Endothelial cell of umbilical vein (primary cell): ENCODE results near the gene GPAT2. TPM values are rescaled to one million over a fixed set of nuclear protein-coding genes. Genes with fewer than 3 reads are reported as not detected.

Experiments used
- BruUV-seq: library from RNA; stranded (reverse); fragments of 400-500 nt; replicated peaks from 2 replicates; lab custom pipeline; 2021; lab: Mats Ljungman, UMichigan
- CTCF ChIA-PET: fragments of 300-600, 350-600 bp; sonication (Branson Sonifier 250); formaldehyde crosslinking; loops from one replicate; lab custom pipeline; 2021; ENCODE audit warnings: antibody characterized with exemption, inconsistent platforms; lab: Charles Lee
- POLR2A ChIA-PET: fragments of 300-600, 350-600 bp; sonication (Branson Sonifier 250); formaldehyde crosslinking; loops from one replicate; lab custom pipeline; 2021; ENCODE audit warnings: antibody characterized with exemption, inconsistent platforms; lab: Charles Lee
- DNase-seq: peaks from one replicate; pipeline ENCODE4 v3.0.0-alpha.2; 2011; ENCODE audit warnings: low read depth, low spot score
- FAIRE-seq: peaks from 2 replicates; lab custom pipeline; 2011; peaks lifted over from hg19 to GRCh38; lab: Jason Lieb, UNC
- H2AFZ ChIP-seq: 2 replicates; pipeline ENCODE4 v1.6.0; 2012; ENCODE audit warnings: low read depth, low read length, control low read depth, inconsistent platforms
- H3K27ac ChIP-seq: 2 replicates; pipeline ENCODE4 v1.5.1; 2011; ENCODE audit warnings: low read depth, mild to moderate bottlenecking, control low read depth, low read length, moderate library complexity; ENCODE audit not compliant: insufficient read depth
- H3K27me3 ChIP-seq, 2 experiments: 2 replicates each; pipeline versions ENCODE4 v1.6.0 to v1.6.1; 2011; ENCODE audit warnings: low read length in 2 of 2, mixed read lengths in 1 of 2; ENCODE audit not compliant: control insufficient read depth in 2 of 2, insufficient read depth in 2 of 2
- H3K36me3 ChIP-seq, 2 experiments: 2 replicates in 1 of 2; 3 replicates in 1 of 2; pipeline ENCODE4 v1.5.1; 2011; ENCODE audit warnings: low read length in 2 of 2, mild to moderate bottlenecking in 1 of 2, moderate library complexity in 1 of 2; ENCODE audit not compliant: control insufficient read depth in 2 of 2, insufficient read depth in 2 of 2; ENCODE audit errors: extremely low read depth in 1 of 2
- H3K4me1 ChIP-seq: 3 replicates; pipeline ENCODE4 v1.5.1; 2011; ENCODE audit warnings: mild to moderate bottlenecking, low read length; ENCODE audit not compliant: control insufficient read depth, insufficient read depth; ENCODE audit errors: extremely low read depth
- H3K4me2 ChIP-seq: 2 replicates; pipeline ENCODE4 v1.6.1; 2011; ENCODE audit warnings: low read length, control low read depth, mixed read lengths; ENCODE audit not compliant: insufficient read depth
- H3K4me3 ChIP-seq, 3 experiments: fragments of 200-600 bp in 1 of 3; sonication (generic), shearing (Covaris generic) in 1 of 3; replicated peaks in 1 of 3; 2 replicates each; pipeline ENCODE4 v1.5.1; 2011 to 2016; ENCODE audit warnings: control low read depth in 3 of 3, low read length in 3 of 3, mild to moderate bottlenecking in 2 of 3, inconsistent platforms in 1 of 3, low read depth in 1 of 3, moderate library complexity in 1 of 3; ENCODE audit not compliant: insufficient read depth in 1 of 3
- H3K79me2 ChIP-seq: 2 replicates; pipeline ENCODE4 v1.6.0; 2012; ENCODE audit warnings: low read length, inconsistent platforms; ENCODE audit not compliant: control insufficient read depth, insufficient read depth
- H3K9ac ChIP-seq: replicated peaks from 2 replicates; pipeline ENCODE3; 2011; ENCODE audit warnings: low read length, control low read depth; ENCODE audit not compliant: insufficient read depth; ENCODE audit errors: extremely low read depth
- H3K9me1 ChIP-seq: replicated peaks from 3 replicates; pipeline ENCODE4 v1.6.0; 2011; ENCODE audit warnings: mild to moderate bottlenecking, low read length; ENCODE audit not compliant: control insufficient read depth, insufficient read depth; ENCODE audit errors: extremely low read depth
- H3K9me3 ChIP-seq: replicated peaks from 2 replicates; pipeline ENCODE4 v1.5.1; 2012; ENCODE audit warnings: low read length, inconsistent platforms; ENCODE audit not compliant: control insufficient read depth, insufficient read depth
- H4K20me1 ChIP-seq: replicated peaks from 2 replicates; pipeline ENCODE3; 2011; ENCODE audit warnings: mild to moderate bottlenecking, low read length; ENCODE audit not compliant: control insufficient read depth, insufficient read depth; ENCODE audit errors: extremely low read depth
- EZH2 ChIP-seq: IDR thresholded peaks from 2 replicates; pipeline ENCODE4 v1.6.1; 2012; ENCODE audit warnings: borderline replicate concordance, low read depth, mild to moderate bottlenecking, moderate library complexity, low read length, inconsistent platforms; ENCODE audit not compliant: severe bottlenecking
- GATA2 ChIP-seq: IDR thresholded peaks from 2 replicates; pipeline ENCODE4 v1.7.0; 2011; ENCODE audit warnings: low read depth, mild to moderate bottlenecking, moderate library complexity, mixed read lengths, low read length; ENCODE audit not compliant: insufficient read length, insufficient read depth
- JUN ChIP-seq: IDR thresholded peaks from 2 replicates; pipeline ENCODE4 v1.6.1; 2011; ENCODE audit warnings: borderline replicate concordance, low read depth; ENCODE audit not compliant: insufficient read length, insufficient read depth
- MYC ChIP-seq: IDR thresholded peaks from one replicate; pipeline ENCODE4 v1.6.1; 2011; ENCODE audit warnings: mild to moderate bottlenecking, low read depth, low read length
- POLR2A ChIP-seq: IDR thresholded peaks from 2 replicates; pipeline ENCODE4 v1.6.1; 2012; ENCODE audit warnings: low read depth, mild to moderate bottlenecking, control low read depth, low read length
- dilution Hi-C: fragments of 300-500 bp; cut with MboI; formaldehyde crosslinking; loops from one replicate; pipeline ENCODE4 v1.15.0; 2019; ENCODE audit warnings: low sequenced_read_pairs; ENCODE audit not compliant: extremely low pct_ligation_motif_present
- intact Hi-C: fragments of 100-400 bp; cut with micrococcal nuclease; formaldehyde crosslinking; loops from one replicate; pipeline ENCODE4 v1.10.0; 2022
- polyA plus RNA-seq, 4 experiments: library from polyadenylated mRNA; depleted of rRNA in 3 of 4; stranded (reverse) in 3 of 4; unstranded in 1 of 4; fragments of >200 nt; gene quantifications; 2 replicates each; pipeline versions ENCODE4 v1.2.1 to v1.2.3, GENCODE V29; 2011 to 2012; ENCODE audit warnings: missing spikeins in 1 of 4
- total RNA-seq: library from RNA; stranded (reverse); gene quantifications from 2 replicates; pipeline ENCODE4 v1.2.3, GENCODE V29; 2021
- TF ChIP-seq, protein P1 (sequence below): IDR thresholded peaks from 2 replicates; pipeline ENCODE4 v1.6.1; 2011; ENCODE audit not compliant: insufficient read depth, insufficient read length

Gene GPAT2
- total and polyA plus RNA-seq, 2 donors (not counting 3 experiments of a cell fraction or from before 2014, with no cell fraction given): 6.6 to 10.3 TPM

GRCh38 chr2:96074156-96074555 lies 39.4 kb upstream of the GPAT2 start:
- H3K9ac ChIP-seq: no peak overlapping the region
- BruUV-seq: no TSS peak
- H3K27me3 ChIP-seq: peaks cover 4 to 12% of the 10 kb centered on the region in 2 experiments
- CTCF ChIA-PET: interaction anchor here (1.5 kb wide), 1 partner anchor 42 kb away, joined by 10 read pairs; the partner anchor contains the start of gene ADRA2B
- H2AFZ ChIP-seq: no peak overlapping the region
- dilution Hi-C loops (no loop called here), intact Hi-C loops (no loop called here)
- no peaks in the 10 kb centered on the region for H4K20me1 ChIP-seq
- no peaks in the 10 kb centered on the region for H3K79me2 ChIP-seq
- no peaks in the 10 kb centered on the region for H3K4me1 ChIP-seq
- no peaks in the 10 kb centered on the region for H3K9me3 ChIP-seq
- H3K4me2 ChIP-seq: no peak overlapping the region
- TF ChIP-seq GATA2: no peak
- TF ChIP-seq, protein P1, sequence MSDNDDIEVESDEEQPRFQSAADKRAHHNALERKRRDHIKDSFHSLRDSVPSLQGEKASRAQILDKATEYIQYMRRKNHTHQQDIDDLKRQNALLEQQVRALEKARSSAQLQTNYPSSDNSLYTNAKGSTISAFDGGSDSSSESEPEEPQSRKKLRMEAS: no peak
- no peak for TF ChIP-seq MYC
- no peak for TF ChIP-seq POLR2A
- no peak for TF ChIP-seq EZH2
- no peak for TF ChIP-seq JUN
- no peak for FAIRE-seq
- no peaks in the 10 kb centered on the region for H3K36me3 ChIP-seq
- DNase-seq: no peak
- H3K9me1 ChIP-seq: no peaks in the 10 kb centered on the region
- no peak overlapping the region for H3K4me3 ChIP-seq
- no peak overlapping the region for H3K27ac ChIP-seq
- POLR2A ChIA-PET: no interaction called here

DNA sequence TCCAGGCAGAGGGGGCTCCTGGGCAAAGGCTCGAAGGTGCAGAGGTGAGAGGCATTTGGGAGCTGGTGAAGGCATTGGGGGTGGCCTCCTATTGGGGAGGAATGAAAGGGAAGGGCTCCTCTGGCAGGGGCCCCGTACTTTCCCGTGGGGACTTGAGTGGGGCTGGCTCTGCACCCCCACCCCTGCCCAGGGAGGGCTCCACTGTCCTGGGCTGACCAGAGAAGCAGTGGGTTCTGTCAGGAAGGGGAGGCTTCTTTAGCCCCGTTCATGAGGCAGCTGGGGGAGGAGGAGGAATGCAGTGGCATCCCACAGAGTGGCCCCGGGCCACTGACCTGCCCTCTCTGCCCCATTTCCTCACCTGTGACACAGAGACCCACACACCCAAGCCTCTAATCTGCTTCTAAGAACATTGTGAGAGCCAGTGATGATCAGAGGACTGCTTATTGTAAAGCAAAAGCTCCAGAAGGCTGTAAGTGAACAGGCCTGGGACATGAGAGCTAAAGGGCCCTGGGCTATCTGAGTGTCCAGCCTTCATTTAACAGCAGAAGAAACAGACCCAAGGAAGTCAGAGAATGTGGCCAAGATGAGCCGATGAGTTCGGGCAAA lies 38.6 kb upstream of the GPAT2 start:
- no peak for TF ChIP-seq POLR2A
- TF ChIP-seq MYC: no peak
- Histone ChIP-seq H3K4me2 (no peak overlapping the region), H3K79me2 (no peaks in the 10 kb centered on the region), H3K27me3 (peaks cover 2 to 12% of the 10 kb centered on the region in 2 experiments), H3K9me1 (no peaks in the 10 kb centered on the region), H3K36me3 (no peaks in the 10 kb centered on the region), H4K20me1 (no peaks in the 10 kb centered on the region), H3K27ac (no peak overlapping the region), H3K9me3 (no peaks in the 10 kb centered on the region), H3K9ac (no peak overlapping the region), H3K4me1 (no peaks in the 10 kb centered on the region), H3K4me3 (no peak overlapping the region), H2AFZ (no peak overlapping the region)
- ChIA-PET POLR2A (no interaction called here), CTCF (no interaction called here)
- intact Hi-C loops (no loop called here), dilution Hi-C loops (no loop called here)
- FAIRE-seq (no peak), DNase-seq (no peak)
- no TSS peak for BruUV-seq
